WTC11 (cell line): ENCODE measurements around the gene PBOV1. TPM values are rescaled to one million over a fixed set of nuclear protein-coding genes. Genes with fewer than 3 reads are reported as not detected.

Source experiments
- ATAC-seq: fragments of 200-7000 bp; cut with Tn5 transposase; 2 replicates; pipeline ENCODE4 v1.10.0; 2021; ENCODE audit warnings: mild to moderate bottlenecking, moderate library complexity
- Bru-seq: library from RNA; stranded (reverse); fragments of 400-500 nt; gene quantifications from one replicate; lab custom pipeline; 2021; lab: Mats Ljungman, UMichigan
- CTCF ChIA-PET: fragments of 300-600 bp; sonication (Branson Sonifier 250); formaldehyde crosslinking; loops from one replicate; lab custom pipeline; 2021; ENCODE audit warnings: antibody characterized with exemption; lab: Charles Lee
- POLR2A ChIA-PET: fragments of 350-600 bp; sonication (Branson Sonifier 250); formaldehyde crosslinking; loops from one replicate; lab custom pipeline; 2021; ENCODE audit warnings: antibody characterized with exemption; lab: Charles Lee
- DNase-seq: peaks from one replicate; pipeline ENCODE4 v3.0.0; 2021; ENCODE audit warnings: low spot score
- H3K27ac Mint-ChIP-seq: 2 replicates; pipeline ENCODE4 v1.8.0; 2021; ENCODE audit warnings: mixed read lengths
- H3K27me3 Mint-ChIP-seq: 2 replicates; pipeline ENCODE4 v1.8.0; 2021; ENCODE audit warnings: low read depth, mild to moderate bottlenecking, moderate library complexity, mixed read lengths
- H3K36me3 Mint-ChIP-seq: 2 replicates; pipeline ENCODE4 v1.8.0; 2021; ENCODE audit warnings: mixed read lengths
- H3K4me1 Mint-ChIP-seq: 2 replicates; pipeline ENCODE4 v1.8.0; 2022; ENCODE audit warnings: mixed read lengths
- H3K4me3 Mint-ChIP-seq: 2 replicates; pipeline ENCODE4 v1.8.0; 2021; ENCODE audit warnings: mild to moderate bottlenecking, moderate library complexity, mixed read lengths
- H3K9me3 Mint-ChIP-seq: 2 replicates; pipeline ENCODE4 v1.8.0; 2021; ENCODE audit warnings: mixed read lengths
- CBFB ChIP-seq: sonication (generic); formaldehyde crosslinking; IDR thresholded peaks from 2 replicates; pipeline ENCODE4 v1.8.1; 2022; ENCODE audit warnings: mild to moderate bottlenecking, low read depth, missing genetic modification reagents
- CREM ChIP-seq: sonication (generic); formaldehyde crosslinking; IDR thresholded peaks from 2 replicates; pipeline ENCODE4 v1.8.1; 2022; ENCODE audit warnings: mild to moderate bottlenecking, missing genetic modification reagents, moderate library complexity
- EMX1 ChIP-seq: fragments of 250-450 bp; sonication (Bioruptor Pico); IDR thresholded peaks from 2 replicates; pipeline ENCODE4 v1.8.0; 2021; ENCODE audit warnings: mild to moderate bottlenecking
- FOXK1 ChIP-seq: sonication (generic); formaldehyde crosslinking; IDR thresholded peaks from 2 replicates; pipeline ENCODE4 v1.8.0; 2022; ENCODE audit warnings: mild to moderate bottlenecking, moderate library complexity, missing genetic modification reagents
- JAZF1 ChIP-seq: fragments of 250-450 bp; sonication (Bioruptor Pico); IDR thresholded peaks from 2 replicates; pipeline ENCODE4 v1.9.0; 2021; ENCODE audit warnings: moderate library complexity, mild to moderate bottlenecking, inconsistent platforms
- MYBL2 ChIP-seq: sonication (generic); formaldehyde crosslinking; IDR thresholded peaks from 2 replicates; pipeline ENCODE4 v1.8.1; 2023; ENCODE audit warnings: mild to moderate bottlenecking, moderate library complexity, missing genetic modification reagents
- NFE2L1 ChIP-seq: sonication (generic); formaldehyde crosslinking; IDR thresholded peaks from 2 replicates; pipeline ENCODE4 v1.8.1; 2023; ENCODE audit warnings: missing genetic modification reagents
- NFYB ChIP-seq: sonication (generic); formaldehyde crosslinking; conservative IDR thresholded peaks from 2 replicates; pipeline ENCODE4 v1.8.0; 2022; ENCODE audit warnings: low read depth, missing genetic modification reagents
- NR1H2 ChIP-seq: sonication (generic); formaldehyde crosslinking; IDR thresholded peaks from 2 replicates; pipeline ENCODE4 v1.9.0; 2021; ENCODE audit warnings: mild to moderate bottlenecking, moderate library complexity, missing genetic modification reagents
- PRRX2 ChIP-seq: fragments of 250-450 bp; sonication (Bioruptor Pico); IDR thresholded peaks from 2 replicates; pipeline ENCODE4 v1.8.0; 2021; ENCODE audit warnings: mild to moderate bottlenecking
- ZBTB21 ChIP-seq: sonication (generic); formaldehyde crosslinking; IDR thresholded peaks from 2 replicates; pipeline ENCODE4 v1.8.1; 2023; ENCODE audit warnings: mild to moderate bottlenecking, missing genetic modification reagents, borderline replicate concordance
- ZNF219 ChIP-seq: sonication (generic); formaldehyde crosslinking; IDR thresholded peaks from 2 replicates; pipeline ENCODE4 v1.8.0; 2023; ENCODE audit warnings: missing genetic modification reagents, mild to moderate bottlenecking, borderline replicate concordance
- ZNF232 ChIP-seq: sonication (generic); formaldehyde crosslinking; IDR thresholded peaks from 2 replicates; pipeline ENCODE4 v1.8.0; 2022; ENCODE audit warnings: mild to moderate bottlenecking, missing genetic modification reagents
- ZNF263 ChIP-seq: sonication (generic); formaldehyde crosslinking; IDR thresholded peaks from 2 replicates; pipeline ENCODE4 v1.8.1; 2022; ENCODE audit warnings: low read depth, mild to moderate bottlenecking, moderate library complexity, missing genetic modification reagents
- ZNF396 ChIP-seq: fragments of 250-450 bp; sonication (Bioruptor Pico); IDR thresholded peaks from 2 replicates; pipeline ENCODE4 v1.8.0; 2021; ENCODE audit warnings: mild to moderate bottlenecking, moderate library complexity, borderline replicate concordance
- ZNF671 ChIP-seq: fragments of 250-450 bp; sonication (Bioruptor Pico); IDR thresholded peaks from 2 replicates; pipeline ENCODE4 v1.8.0; 2021; ENCODE audit warnings: mild to moderate bottlenecking
- long read RNA-seq, 3 experiments: library from RNA in 1 of 3; library from capped mRNA in 1 of 3; library from polyadenylated mRNA in 1 of 3; unstranded in 2 of 3; stranded (forward) in 1 of 3; transcript quantifications; one replicate each; pipeline ENCODE4 v2.0.0, GENCODE V29; 2021
- total RNA-seq: library from RNA; stranded (reverse); gene quantifications from 3 replicates; pipeline ENCODE4 v1.2.3, GENCODE V29; 2021
- TF ChIP-seq, protein P1 (sequence below): sonication (generic); formaldehyde crosslinking; conservative IDR thresholded peaks from 2 replicates; pipeline ENCODE4 v1.8.1; 2022; ENCODE audit warnings: mild to moderate bottlenecking, missing genetic modification reagents
- TF ChIP-seq, protein P2 (sequence below): fragments of 250-450 bp; sonication (Bioruptor Pico); IDR thresholded peaks from 2 replicates; pipeline ENCODE4 v1.9.0; 2021; ENCODE audit warnings: moderate library complexity, mild to moderate bottlenecking, inconsistent platforms, borderline replicate concordance
- TF ChIP-seq, protein P3 (sequence below): fragments of 250-450 bp; sonication (Bioruptor Pico); IDR thresholded peaks from 2 replicates; pipeline ENCODE4 v2.1.2; 2022; ENCODE audit warnings: mild to moderate bottlenecking, moderate library complexity
- TF ChIP-seq, protein P4 (sequence below): sonication (generic); formaldehyde crosslinking; IDR thresholded peaks from 2 replicates; pipeline ENCODE4 v1.8.0; 2022; ENCODE audit warnings: mild to moderate bottlenecking, missing genetic modification reagents
- TF ChIP-seq, protein P5 (sequence below): sonication (generic); formaldehyde crosslinking; IDR thresholded peaks from 2 replicates; pipeline ENCODE4 v1.8.1; 2022; ENCODE audit warnings: mild to moderate bottlenecking, missing genetic modification reagents, moderate library complexity, borderline replicate concordance
- TF ChIP-seq, protein P6 (sequence below): sonication (generic); formaldehyde crosslinking; IDR thresholded peaks from 2 replicates; pipeline ENCODE4 v1.8.1; 2023; ENCODE audit warnings: mild to moderate bottlenecking, missing genetic modification reagents, borderline replicate concordance
- TF ChIP-seq, protein P7 (sequence below): sonication (generic); formaldehyde crosslinking; IDR thresholded peaks from 2 replicates; pipeline ENCODE4 v1.8.0; 2022; ENCODE audit warnings: mild to moderate bottlenecking, missing genetic modification reagents
- TF ChIP-seq, protein P8 (sequence below): sonication (generic); formaldehyde crosslinking; IDR thresholded peaks from 2 replicates; pipeline ENCODE4 v1.8.1; 2023; ENCODE audit warnings: mild to moderate bottlenecking, missing genetic modification reagents

PBOV1 gene
- total RNA-seq (not detected in 3 replicates), Bru-seq, nascent RNA (not detected)
- long read RNA-seq, experiment 1: 0 reads
- long read RNA-seq, experiment 2: 0 reads
- long read RNA-seq, experiment 3: 0 reads

DNA sequence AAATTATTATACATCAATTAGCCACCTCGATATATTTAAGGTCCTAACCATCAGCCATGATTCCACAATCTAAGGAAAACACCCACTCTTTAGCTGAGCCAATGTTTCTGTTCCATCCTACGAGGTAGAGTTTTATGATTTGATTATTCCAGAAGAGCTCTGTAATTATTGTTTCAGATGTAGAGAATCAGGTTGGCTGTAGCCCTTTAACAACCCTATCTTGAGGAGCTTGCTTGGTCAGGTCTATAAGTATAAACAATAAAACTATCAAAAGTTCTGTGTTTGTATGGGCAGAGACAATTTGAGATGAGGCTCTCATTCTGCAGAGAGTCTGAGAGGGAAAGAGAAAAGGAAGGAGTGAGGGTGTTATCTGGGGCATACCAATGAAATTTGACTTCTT lies at the start of gene PBOV1:
TSS of gene PBOV1 (minus strand) at position 43 of the 400 bp plus-strand sequence. CDS start 96 bp downstream, outside the sequence.
- ATAC-seq (no peak), DNase-seq (no peak)
- no peaks in the 10 kb centered on the region for H3K27me3 Mint-ChIP-seq
- POLR2A ChIA-PET: no interaction called here
- H3K4me1 Mint-ChIP-seq: peaks cover 9% of the 10 kb centered on the region
- CTCF ChIA-PET: no interaction called here
- H3K4me3 Mint-ChIP-seq: no peak within 1 kb of the TSS
- no peaks in the 10 kb centered on the region for H3K36me3 Mint-ChIP-seq
- H3K27ac Mint-ChIP-seq: no peak within 1 kb of the TSS
- no peaks in the 10 kb centered on the region for H3K9me3 Mint-ChIP-seq
- TF ChIP-seq NFYB (CRISPR knock-in tag): no peak
- no peak for TF ChIP-seq MYBL2 (CRISPR knock-in tag)
- TF ChIP-seq, protein P1, sequence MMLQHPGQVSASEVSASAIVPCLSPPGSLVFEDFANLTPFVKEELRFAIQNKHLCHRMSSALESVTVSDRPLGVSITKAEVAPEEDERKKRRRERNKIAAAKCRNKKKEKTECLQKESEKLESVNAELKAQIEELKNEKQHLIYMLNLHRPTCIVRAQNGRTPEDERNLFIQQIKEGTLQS (CRISPR knock-in tag): no peak
- no peak for TF ChIP-seq ZNF671 (CRISPR knock-in tag)
- TF ChIP-seq, protein P2, sequence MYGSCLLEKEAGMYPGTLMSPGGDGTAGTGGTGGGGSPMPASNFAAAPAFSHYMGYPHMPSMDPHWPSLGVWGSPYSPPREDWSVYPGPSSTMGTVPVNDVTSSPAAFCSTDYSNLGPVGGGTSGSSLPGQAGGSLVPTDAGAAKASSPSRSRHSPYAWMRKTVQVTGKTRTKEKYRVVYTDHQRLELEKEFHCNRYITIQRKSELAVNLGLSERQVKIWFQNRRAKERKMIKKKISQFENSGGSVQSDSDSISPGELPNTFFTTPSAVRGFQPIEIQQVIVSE: no peak
- TF ChIP-seq PRRX2 (CRISPR knock-in tag): no peak
- no peak for TF ChIP-seq CREM (CRISPR knock-in tag)
- TF ChIP-seq ZNF219 (CRISPR knock-in tag): no peak
- TF ChIP-seq ZNF396: no peak
- TF ChIP-seq, protein P3, sequence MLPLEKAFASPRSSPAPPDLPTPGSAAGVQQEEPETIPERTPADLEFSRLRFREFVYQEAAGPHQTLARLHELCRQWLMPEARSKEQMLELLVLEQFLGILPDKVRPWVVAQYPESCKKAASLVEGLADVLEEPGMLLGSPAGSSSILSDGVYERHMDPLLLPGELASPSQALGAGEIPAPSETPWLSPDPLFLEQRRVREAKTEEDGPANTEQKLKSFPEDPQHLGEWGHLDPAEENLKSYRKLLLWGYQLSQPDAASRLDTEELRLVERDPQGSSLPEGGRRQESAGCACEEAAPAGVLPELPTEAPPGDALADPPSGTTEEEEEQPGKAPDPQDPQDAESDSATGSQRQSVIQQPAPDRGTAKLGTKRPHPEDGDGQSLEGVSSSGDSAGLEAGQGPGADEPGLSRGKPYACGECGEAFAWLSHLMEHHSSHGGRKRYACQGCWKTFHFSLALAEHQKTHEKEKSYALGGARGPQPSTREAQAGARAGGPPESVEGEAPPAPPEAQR (CRISPR knock-in tag): no peak
- TF ChIP-seq, protein P4, sequence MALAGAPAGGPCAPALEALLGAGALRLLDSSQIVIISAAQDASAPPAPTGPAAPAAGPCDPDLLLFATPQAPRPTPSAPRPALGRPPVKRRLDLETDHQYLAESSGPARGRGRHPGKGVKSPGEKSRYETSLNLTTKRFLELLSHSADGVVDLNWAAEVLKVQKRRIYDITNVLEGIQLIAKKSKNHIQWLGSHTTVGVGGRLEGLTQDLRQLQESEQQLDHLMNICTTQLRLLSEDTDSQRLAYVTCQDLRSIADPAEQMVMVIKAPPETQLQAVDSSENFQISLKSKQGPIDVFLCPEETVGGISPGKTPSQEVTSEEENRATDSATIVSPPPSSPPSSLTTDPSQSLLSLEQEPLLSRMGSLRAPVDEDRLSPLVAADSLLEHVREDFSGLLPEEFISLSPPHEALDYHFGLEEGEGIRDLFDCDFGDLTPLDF (CRISPR knock-in tag): no peak
- TF ChIP-seq, protein P5, sequence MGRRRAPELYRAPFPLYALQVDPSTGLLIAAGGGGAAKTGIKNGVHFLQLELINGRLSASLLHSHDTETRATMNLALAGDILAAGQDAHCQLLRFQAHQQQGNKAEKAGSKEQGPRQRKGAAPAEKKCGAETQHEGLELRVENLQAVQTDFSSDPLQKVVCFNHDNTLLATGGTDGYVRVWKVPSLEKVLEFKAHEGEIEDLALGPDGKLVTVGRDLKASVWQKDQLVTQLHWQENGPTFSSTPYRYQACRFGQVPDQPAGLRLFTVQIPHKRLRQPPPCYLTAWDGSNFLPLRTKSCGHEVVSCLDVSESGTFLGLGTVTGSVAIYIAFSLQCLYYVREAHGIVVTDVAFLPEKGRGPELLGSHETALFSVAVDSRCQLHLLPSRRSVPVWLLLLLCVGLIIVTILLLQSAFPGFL (CRISPR knock-in tag): no peak
- TF ChIP-seq EMX1 (CRISPR knock-in tag): no peak
- TF ChIP-seq, all 79 proteins: peak for 0

DNA sequence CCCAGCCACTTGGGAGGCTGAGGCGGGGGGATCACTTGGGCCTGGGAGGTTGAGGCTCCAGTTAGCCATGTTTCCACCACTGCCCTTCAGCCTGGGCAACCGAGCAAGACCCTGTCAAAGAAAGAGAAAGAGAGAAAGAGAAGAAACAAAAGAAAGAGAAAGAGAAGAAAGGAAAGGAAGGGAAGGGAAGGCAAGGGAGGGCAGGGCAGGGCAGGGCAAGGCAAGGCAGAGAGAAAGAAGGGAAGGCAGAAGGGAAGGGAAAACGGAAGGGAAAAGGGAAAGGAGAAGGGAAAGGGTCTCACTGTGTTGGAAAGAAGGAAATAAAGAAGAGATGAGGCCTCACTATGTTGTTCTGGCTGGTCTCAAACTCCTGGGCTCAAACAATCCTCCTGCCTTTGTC lies 47.8 kb upstream of the PBOV1 start:
- Mint-ChIP-seq H3K27ac (no peak overlapping the region), H3K36me3 (peaks cover 23% of the 10 kb centered on the region), H3K4me3 (no peak overlapping the region), H3K4me1 (no peaks in the 10 kb centered on the region), H3K9me3 (no peaks in the 10 kb centered on the region), H3K27me3 (no peaks in the 10 kb centered on the region)
- ATAC-seq (no peak), DNase-seq (no peak)
- POLR2A ChIA-PET: no interaction called here
- CTCF ChIA-PET: interaction anchor here (1.8 kb wide), 1 partner anchor 10 kb away, joined by 4 read pairs; no protein-coding TSS in a partner anchor
- TF ChIP-seq ZNF219 (CRISPR knock-in tag) (no peak), CBFB (CRISPR knock-in tag) (no peak), JAZF1 (CRISPR knock-in tag) (no peak), NR1H2 (CRISPR knock-in tag) (no peak), NFE2L1 (CRISPR knock-in tag) (no peak), FOXK1 (no peak), ZNF263 (no peak), ZNF232 (CRISPR knock-in tag) (no peak), ZBTB21 (no peak)
- TF ChIP-seq, protein P5 (CRISPR knock-in tag): no peak
- TF ChIP-seq, protein P6, sequence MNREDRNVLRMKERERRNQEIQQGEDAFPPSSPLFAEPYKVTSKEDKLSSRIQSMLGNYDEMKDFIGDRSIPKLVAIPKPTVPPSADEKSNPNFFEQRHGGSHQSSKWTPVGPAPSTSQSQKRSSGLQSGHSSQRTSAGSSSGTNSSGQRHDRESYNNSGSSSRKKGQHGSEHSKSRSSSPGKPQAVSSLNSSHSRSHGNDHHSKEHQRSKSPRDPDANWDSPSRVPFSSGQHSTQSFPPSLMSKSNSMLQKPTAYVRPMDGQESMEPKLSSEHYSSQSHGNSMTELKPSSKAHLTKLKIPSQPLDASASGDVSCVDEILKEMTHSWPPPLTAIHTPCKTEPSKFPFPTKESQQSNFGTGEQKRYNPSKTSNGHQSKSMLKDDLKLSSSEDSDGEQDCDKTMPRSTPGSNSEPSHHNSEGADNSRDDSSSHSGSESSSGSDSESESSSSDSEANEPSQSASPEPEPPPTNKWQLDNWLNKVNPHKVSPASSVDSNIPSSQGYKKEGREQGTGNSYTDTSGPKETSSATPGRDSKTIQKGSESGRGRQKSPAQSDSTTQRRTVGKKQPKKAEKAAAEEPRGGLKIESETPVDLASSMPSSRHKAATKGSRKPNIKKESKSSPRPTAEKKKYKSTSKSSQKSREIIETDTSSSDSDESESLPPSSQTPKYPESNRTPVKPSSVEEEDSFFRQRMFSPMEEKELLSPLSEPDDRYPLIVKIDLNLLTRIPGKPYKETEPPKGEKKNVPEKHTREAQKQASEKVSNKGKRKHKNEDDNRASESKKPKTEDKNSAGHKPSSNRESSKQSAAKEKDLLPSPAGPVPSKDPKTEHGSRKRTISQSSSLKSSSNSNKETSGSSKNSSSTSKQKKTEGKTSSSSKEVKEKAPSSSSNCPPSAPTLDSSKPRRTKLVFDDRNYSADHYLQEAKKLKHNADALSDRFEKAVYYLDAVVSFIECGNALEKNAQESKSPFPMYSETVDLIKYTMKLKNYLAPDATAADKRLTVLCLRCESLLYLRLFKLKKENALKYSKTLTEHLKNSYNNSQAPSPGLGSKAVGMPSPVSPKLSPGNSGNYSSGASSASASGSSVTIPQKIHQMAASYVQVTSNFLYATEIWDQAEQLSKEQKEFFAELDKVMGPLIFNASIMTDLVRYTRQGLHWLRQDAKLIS (CRISPR knock-in tag): no peak
- TF ChIP-seq, protein P7, sequence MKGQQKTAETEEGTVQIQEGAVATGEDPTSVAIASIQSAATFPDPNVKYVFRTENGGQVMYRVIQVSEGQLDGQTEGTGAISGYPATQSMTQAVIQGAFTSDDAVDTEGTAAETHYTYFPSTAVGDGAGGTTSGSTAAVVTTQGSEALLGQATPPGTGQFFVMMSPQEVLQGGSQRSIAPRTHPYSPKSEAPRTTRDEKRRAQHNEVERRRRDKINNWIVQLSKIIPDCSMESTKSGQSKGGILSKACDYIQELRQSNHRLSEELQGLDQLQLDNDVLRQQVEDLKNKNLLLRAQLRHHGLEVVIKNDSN (CRISPR knock-in tag): no peak
- TF ChIP-seq, protein P8, sequence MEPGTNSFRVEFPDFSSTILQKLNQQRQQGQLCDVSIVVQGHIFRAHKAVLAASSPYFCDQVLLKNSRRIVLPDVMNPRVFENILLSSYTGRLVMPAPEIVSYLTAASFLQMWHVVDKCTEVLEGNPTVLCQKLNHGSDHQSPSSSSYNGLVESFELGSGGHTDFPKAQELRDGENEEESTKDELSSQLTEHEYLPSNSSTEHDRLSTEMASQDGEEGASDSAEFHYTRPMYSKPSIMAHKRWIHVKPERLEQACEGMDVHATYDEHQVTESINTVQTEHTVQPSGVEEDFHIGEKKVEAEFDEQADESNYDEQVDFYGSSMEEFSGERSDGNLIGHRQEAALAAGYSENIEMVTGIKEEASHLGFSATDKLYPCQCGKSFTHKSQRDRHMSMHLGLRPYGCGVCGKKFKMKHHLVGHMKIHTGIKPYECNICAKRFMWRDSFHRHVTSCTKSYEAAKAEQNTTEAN (CRISPR knock-in tag): no peak
